Parathyroid adenoma (tissue), 2 donors: ENCODE results near the gene TMEM235.

Experiments
- H2AFZ ChIP-seq: fragments of 300-600 bp; sonication (generic); one replicate; pipeline ENCODE4 v1.7.0; 2017; ENCODE audit warnings: antibody characterized with exemption, mild to moderate bottlenecking
- H3K27ac ChIP-seq: fragments of 300-600 bp; sonication (generic); one replicate; pipeline ENCODE4 v1.7.0; 2017
- H3K27me3 ChIP-seq: fragments of 300-600 bp; sonication (generic); one replicate; pipeline ENCODE4 v1.7.0; 2017; ENCODE audit warnings: low read length; ENCODE audit not compliant: control insufficient read depth, insufficient read depth
- H3K36me3 ChIP-seq: fragments of 300-600 bp; sonication (generic); one replicate; pipeline ENCODE4 v1.7.0; 2017; ENCODE audit warnings: low read length; ENCODE audit not compliant: control insufficient read depth, insufficient read depth
- H3K4me1 ChIP-seq: fragments of 300-600 bp; sonication (generic); one replicate; pipeline ENCODE4 v1.7.0; 2017; ENCODE audit warnings: control low read depth
- H3K4me2 ChIP-seq: fragments of 300-600 bp; sonication (generic); one replicate; pipeline ENCODE4 v1.7.0; 2017; ENCODE audit warnings: low read length
- H3K4me3 ChIP-seq: fragments of 300-600 bp; sonication (generic); one replicate; pipeline ENCODE4 v1.7.0; 2017; ENCODE audit warnings: low read depth, low read length
- H3K79me2 ChIP-seq: fragments of 300-600 bp; sonication (generic); one replicate; pipeline ENCODE4 v1.7.0; 2017; ENCODE audit warnings: control low read depth
- H3K9ac ChIP-seq: fragments of 300-600 bp; sonication (generic); one replicate; pipeline ENCODE4 v1.7.0; 2017; ENCODE audit warnings: mild to moderate bottlenecking
- H3K9me3 ChIP-seq: fragments of 300-600 bp; sonication (generic); one replicate; pipeline ENCODE4 v1.7.0; 2017; ENCODE audit warnings: low read length; ENCODE audit not compliant: control insufficient read depth
- CTCF ChIP-seq: fragments of 300-600 bp; sonication (generic); IDR thresholded peaks from one replicate; pipeline ENCODE4 v1.7.0; 2017; ENCODE audit warnings: antibody characterized with exemption, mild to moderate bottlenecking
- donor health status: primary hyperparathyroidism.

TMEM235 gene

GRCh38 chr17:78242024-78242742 lies 10.8 kb downstream of the TMEM235 start:
- no peaks in the 10 kb centered on the region for H3K79me2 ChIP-seq
- no peak overlapping the region for H2AFZ ChIP-seq
- no peaks in the 10 kb centered on the region for H3K9me3 ChIP-seq
- no peak overlapping the region for H3K9ac ChIP-seq
- no peak overlapping the region for H3K4me2 ChIP-seq
- H3K27ac ChIP-seq = no peak overlapping the region
- H3K36me3 ChIP-seq = no peaks in the 10 kb centered on the region
- no peaks in the 10 kb centered on the region for H3K27me3 ChIP-seq
- no peak for TF ChIP-seq CTCF
- no peaks in the 10 kb centered on the region for H3K4me1 ChIP-seq
- H3K4me3 ChIP-seq = no peak overlapping the region

GRCh38 chr17:78247304-78247703 lies 15.9 kb downstream of the TMEM235 start:
- TF ChIP-seq CTCF = no peak
- Histone ChIP-seq H3K4me1 (peaks cover 4% of the 10 kb centered on the region), H3K9ac (no peak overlapping the region), H3K4me3 (no peak overlapping the region), H3K36me3 (no peaks in the 10 kb centered on the region), H3K9me3 (no peaks in the 10 kb centered on the region), H3K27ac (no peak overlapping the region), H2AFZ (no peak overlapping the region), H3K79me2 (no peaks in the 10 kb centered on the region), H3K27me3 (no peaks in the 10 kb centered on the region), H3K4me2 (no peak overlapping the region)

- Histone ChIP-seq H3K36me3 (no peaks in the 10 kb centered on the region), H3K4me2 (no peak overlapping the region), H3K9ac (no peak overlapping the region), H3K27me3 (no peaks in the 10 kb centered on the region), H3K79me2 (no peaks in the 10 kb centered on the region), H3K4me3 (no peak overlapping the region), H3K4me1 (peaks cover 7% of the 10 kb centered on the region), H3K9me3 (no peaks in the 10 kb centered on the region), H2AFZ (no peak overlapping the region), H3K27ac (peak overlapping the region; percentile 49)
- TF ChIP-seq CTCF = no peak
Measured at GRCh38 chr17:78248051-78248914, 16.9 kb downstream of the TMEM235 start.

- no peak overlapping the region for H3K9ac ChIP-seq
- H3K9me3 ChIP-seq = no peaks in the 10 kb centered on the region
- peak overlapping the region; percentile 11 for H3K27ac ChIP-seq
- H2AFZ ChIP-seq = no peak overlapping the region
- no peaks in the 10 kb centered on the region for H3K79me2 ChIP-seq
- peaks cover 11% of the 10 kb centered on the region for H3K4me1 ChIP-seq
- H3K4me3 ChIP-seq = no peak overlapping the region
- no peak overlapping the region for H3K4me2 ChIP-seq
- no peak for TF ChIP-seq CTCF
- no peaks in the 10 kb centered on the region for H3K27me3 ChIP-seq
- H3K36me3 ChIP-seq = no peaks in the 10 kb centered on the region
Measured at GRCh38 chr17:78249074-78249817, 17.8 kb downstream of the TMEM235 start.
